Measurements from ENCODE around the gene FOXK2. TPM values are rescaled to one million over a fixed set of nuclear protein-coding genes. Genes with fewer than 3 reads are reported as not detected.

Gene FOXK2
- total and polyA plus RNA-seq, 2 of the 8 experiments (the other 6 are each of a cell fraction or from before 2014, with no cell fraction given): 34.7 to 64.9 TPM

DNA sequence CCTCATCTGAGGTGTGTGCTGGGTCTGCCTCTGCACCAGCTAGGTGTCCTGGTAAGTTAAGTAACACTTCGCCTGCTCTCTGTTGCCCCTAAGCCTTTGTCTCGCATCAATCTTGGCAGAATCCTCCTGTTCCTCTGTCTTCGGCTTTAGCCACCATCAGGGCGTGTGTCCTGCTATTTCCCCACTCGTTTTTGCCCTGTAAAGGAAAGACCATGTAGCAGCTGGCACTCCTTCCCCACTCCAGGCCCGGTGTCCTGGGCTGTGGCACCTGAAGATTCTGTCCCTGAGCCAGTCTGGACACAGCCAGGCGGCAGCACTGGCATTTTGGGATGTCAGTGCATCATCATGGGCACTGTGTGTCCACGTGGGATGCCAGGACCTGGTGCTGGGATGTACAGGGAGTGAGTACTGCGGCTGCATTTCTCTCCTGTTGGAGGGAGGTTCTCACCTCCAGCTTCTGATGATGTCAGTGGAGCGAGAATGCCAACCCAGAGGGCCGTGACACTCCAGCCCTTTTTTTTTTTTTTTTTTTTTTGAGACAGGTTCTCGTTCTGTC is 26.2 kb upstream of the FOXK2 start:
- peak overlapping the region in 1 of 2 experiments; percentile 54; a peak in 1 of 4 replicates for H3K4me2 ChIP-seq (ENCODE audit: insufficient read depth in 1 of 2, low read depth in 2 of 2, low read length in 2 of 2)

More for the DNA sequence above, 26.2 kb upstream of the FOXK2 start:
- Histone ChIP-seq H3K14ac (ENCODE audit: insufficient read length) (no peak overlapping the region), H3K4ac (replicated peaks; ENCODE audit: insufficient read length, low read depth, low read length) (no peak overlapping the region), H3K27ac (ENCODE audit: low read depth, low read length) (no peak overlapping the region), H3K18ac (ENCODE audit: extremely low read depth, low read length) (no peak overlapping the region), H3K23ac (ENCODE audit: insufficient read length) (no peak overlapping the region), H2BK5ac (ENCODE audit: low read depth, low read length) (0 out of 2 replicates have a peak overlapping the region, but pooled peaks have one; percentile 44), H3K9me3 (ENCODE audit: insufficient read depth in 2 of 2, low read depth in 1 of 2, low read length in 1 of 2) (no peaks in the 10 kb centered on the region), H2BK15ac (ENCODE audit: low read length) (0 out of 2 replicates have a peak overlapping the region, but pooled peaks have one; percentile 46), H3K9ac (replicated peaks in 1 of 4; ENCODE audit: extremely low read depth in 1 of 4, low read depth in 3 of 4, low read length in 3 of 4) (peak overlapping the region in 1 of 4 experiments; percentile 51; a peak in 2 of 7 replicates), H4K20me1 (replicated peaks in 1 of 2; ENCODE audit: control insufficient read depth in 1 of 2, insufficient read depth in 2 of 2, low read length in 2 of 2) (peaks cover 0 to 1% of the 10 kb centered on the region in 2 experiments), H3K79me1 (ENCODE audit: low read depth, low read length) (no peaks in the 10 kb centered on the region), H4K91ac (replicated peaks; ENCODE audit: insufficient read length, low read length) (no peak overlapping the region), H2AFZ (ENCODE audit: low read length) (no peak overlapping the region), H2BK120ac (replicated peaks; ENCODE audit: low read depth, low read length) (no peak overlapping the region), H4K8ac (ENCODE audit: extremely low read depth, insufficient read depth, low read length) (0 out of 2 replicates have a peak overlapping the region, but pooled peaks have one; percentile 11), H3K23me2 (ENCODE audit: low read depth, low read length) (peaks cover 9% of the 10 kb centered on the region; the same call in 1 of the 2 replicates), H2AK5ac (ENCODE audit: low read depth, low read length) (peak overlapping the region; percentile 82; the same call in 1 of the 2 replicates), H3K4me3 (ENCODE audit: extremely low read depth in 1 of 4, insufficient read depth in 2 of 4, low read depth in 3 of 4, low read length in 4 of 4) (no peak overlapping the region), H3K36me3 (ENCODE audit: control insufficient read depth in 2 of 4, insufficient read depth in 4 of 4, low read length in 3 of 4) (peaks cover 0 to under 1% (median 0%) of the 10 kb centered on the region in 4 experiments; a peak in 2 of 8 replicates), H3K27me3 (replicated peaks in 1 of 4; ENCODE audit: control insufficient read depth in 3 of 4, extremely low read depth in 1 of 4, insufficient read depth in 3 of 4, low read length in 3 of 4) (peaks cover 2 to 23% (median 15%) of the 10 kb centered on the region in 4 experiments; a peak in 6 of 7 replicates), H4K5ac (ENCODE audit: insufficient read length, low read depth, low read length) (no peak overlapping the region), H3K56ac (replicated peaks; ENCODE audit: insufficient read length, low read depth, low read length) (no peak overlapping the region), H2BK12ac (ENCODE audit: low read depth, low read length) (0 out of 2 replicates have a peak overlapping the region, but pooled peaks have one; percentile 27), H2BK20ac (ENCODE audit: low read length) (peak overlapping the region; percentile 34; the same call in 1 of the 2 replicates), H3K4me1 (replicated peaks in 1 of 4; ENCODE audit: control insufficient read depth in 3 of 4, insufficient read depth in 4 of 4, low read length in 3 of 4) (peaks cover 0 to 19% (median 9%) of the 10 kb centered on the region in 4 experiments; a peak in 6 of 7 replicates), H3K79me2 (ENCODE audit: control insufficient read depth in 1 of 2, insufficient read depth in 2 of 2, low read length in 2 of 2) (no peaks in the 10 kb centered on the region)
- CTCF ChIA-PET (ENCODE audit: partially characterized antibody): interaction anchor here (0.7 to 3.7 kb wide), 12 partner anchors 10 to 425 kb away, joined by 3 to 20 read pairs (median 4); partner anchors contain the start of gene FOXK2
- no peak for TF ChIP-seq SIRT6 (IDR thresholded peaks at IDR 0.05; ENCODE audit: low read length)
- TF ChIP-seq MAFK (IDR thresholded peaks at IDR 0.05; ENCODE audit: low read depth, low read length): no peak
- FAIRE-seq (no peak), DNase-seq (ENCODE audit: low read depth in 1 of 2, low spot score in 2 of 2) (no peak)
- POLR2A ChIA-PET (ENCODE audit: partially characterized antibody): interaction anchor here (2.1 kb wide), 1 partner anchor 13 kb away, joined by 7 read pairs; no protein-coding TSS in a partner anchor
- 92% methylated on average over 11 of the region's 12 CpGs; no CpG with 5 or more reads in 1 of the 2 experiments for WGBS, 2 experiments (ENCODE audit: extremely low coverage in 1 of 2, insufficient coverage in 1 of 2, insufficient read length in 1 of 2, insufficient replicate concordance in 2 of 2, low coverage in 1 of 2, low lambda C conversion rate in 2 of 2, missing lambda C conversion rate in 1 of 2)
